Cardiac muscle cell (in vitro differentiated cells and primary cell): ENCODE data around the gene SUMO1. TPM values are rescaled to one million over a fixed set of nuclear protein-coding genes. Genes with fewer than 3 reads are reported as not detected.

ENCODE experiments used
- DNase-seq, 2 donors: peaks; one replicate each; pipeline versions ENCODE4 v3.0.0 to v3.0.0-alpha.2; 2010 to 2017; ENCODE audit warnings: low read depth in 1 of 2, low spot score in 1 of 2
- H3K27ac ChIP-seq: fragments of 200-600 bp; sonication (generic); 2 replicates; pipeline ENCODE4 v1.5.1; 2016
- H3K27me3 ChIP-seq: fragments of 200-600 bp; sonication (generic); 2 replicates; pipeline ENCODE4 v1.6.0; 2016; ENCODE audit warnings: control low read depth
- H3K36me3 ChIP-seq: fragments of 200-600 bp; sonication (generic); 2 replicates; pipeline ENCODE4 v1.5.1; 2016; ENCODE audit warnings: control low read depth
- H3K4me1 ChIP-seq: fragments of 200-600 bp; sonication (generic); 2 replicates; pipeline ENCODE4 v1.8.1; 2017; ENCODE audit warnings: low read depth, mild to moderate bottlenecking, mixed run types
- H3K4me3 ChIP-seq: fragments of 200-600 bp; sonication (generic); 2 replicates; pipeline ENCODE4 v1.5.1; 2016; ENCODE audit warnings: mild to moderate bottlenecking
- H3K9me3 ChIP-seq: fragments of 200-600 bp; sonication (generic); 2 replicates; pipeline ENCODE4 v1.5.1; 2017; ENCODE audit warnings: low read depth, mild to moderate bottlenecking, control low read depth
- CTCF ChIP-seq: IDR thresholded peaks from 2 replicates; pipeline ENCODE4 v1.5.1; 2012; ENCODE audit warnings: low read depth, mild to moderate bottlenecking, low read length
- polyA plus RNA-seq: library from polyadenylated mRNA; unstranded; fragments of >200 nt; fragmentation: Nextera tagmentation; extraction: Ambion mirVana; gene quantifications from 2 replicates; pipeline ENCODE4 v1.2.1, GENCODE V29; 2016
- total RNA-seq: library from RNA; depleted of rRNA; stranded (reverse); fragments of >200 nt; gene quantifications from 2 replicates; pipeline ENCODE4 v1.2.3, GENCODE V29; 2016

SUMO1 gene
- total and polyA plus RNA-seq, 2 experiments from 2014 or later, result 80.9 to 217 TPM

DNA sequence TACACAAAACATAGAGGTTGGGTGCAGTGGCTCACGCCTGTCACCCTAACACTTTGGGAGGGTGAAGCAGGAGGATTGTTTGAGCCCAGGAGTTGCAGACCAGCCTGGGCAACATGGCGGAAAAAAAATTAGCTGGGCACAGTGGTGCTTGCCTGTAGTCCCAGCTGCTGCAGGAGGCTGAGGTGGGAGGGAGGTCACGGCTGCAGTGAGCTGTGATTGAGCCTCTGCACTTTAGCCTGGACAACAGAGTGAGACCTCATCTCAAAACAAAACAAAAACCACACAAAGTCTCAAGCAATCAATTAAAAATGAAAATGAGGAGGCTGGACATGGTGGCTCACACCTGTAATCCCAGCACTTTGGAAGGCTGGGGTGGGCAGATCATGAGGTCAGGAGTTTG is 32.1 kb upstream of the SUMO1 start:
- no peak overlapping the region for H3K4me3 ChIP-seq
- peak overlapping the region; percentile 20 for H3K27ac ChIP-seq
- H3K27me3 ChIP-seq, result no peaks in the 10 kb centered on the region
- no peak for TF ChIP-seq CTCF
- H3K9me3 ChIP-seq, result no peaks in the 10 kb centered on the region
- peaks cover 9% of the 10 kb centered on the region for H3K36me3 ChIP-seq
- DNase-seq, result no peak
- peaks cover 5% of the 10 kb centered on the region for H3K4me1 ChIP-seq

DNA sequence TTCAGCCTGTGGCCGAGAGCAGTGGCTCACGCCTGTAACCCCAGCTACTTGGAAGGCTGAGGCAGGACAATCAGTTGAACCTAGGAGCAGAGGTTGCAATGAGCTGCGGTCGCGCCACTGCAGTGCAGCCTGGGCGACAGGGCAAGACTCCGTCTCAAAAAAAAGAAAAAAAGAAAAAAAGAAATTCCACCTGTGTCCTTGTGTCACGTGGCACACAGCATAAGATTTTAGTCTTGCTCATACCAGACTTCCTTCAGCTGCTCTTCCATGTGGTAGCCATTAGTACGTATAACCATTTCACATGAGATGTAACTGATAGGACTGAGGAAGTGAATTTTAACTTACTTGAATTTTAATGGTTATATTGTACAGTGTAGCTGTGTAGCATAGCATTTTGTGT is 31.2 kb upstream of the SUMO1 start:
- TF ChIP-seq CTCF, result no peak
- Histone ChIP-seq H3K9me3 (no peaks in the 10 kb centered on the region), H3K27me3 (no peaks in the 10 kb centered on the region), H3K36me3 (peaks cover 3% of the 10 kb centered on the region), H3K27ac (peak overlapping the region; percentile 20), H3K4me3 (no peak overlapping the region), H3K4me1 (peaks cover 5% of the 10 kb centered on the region)
- DNase-seq, result no peak

DNA sequence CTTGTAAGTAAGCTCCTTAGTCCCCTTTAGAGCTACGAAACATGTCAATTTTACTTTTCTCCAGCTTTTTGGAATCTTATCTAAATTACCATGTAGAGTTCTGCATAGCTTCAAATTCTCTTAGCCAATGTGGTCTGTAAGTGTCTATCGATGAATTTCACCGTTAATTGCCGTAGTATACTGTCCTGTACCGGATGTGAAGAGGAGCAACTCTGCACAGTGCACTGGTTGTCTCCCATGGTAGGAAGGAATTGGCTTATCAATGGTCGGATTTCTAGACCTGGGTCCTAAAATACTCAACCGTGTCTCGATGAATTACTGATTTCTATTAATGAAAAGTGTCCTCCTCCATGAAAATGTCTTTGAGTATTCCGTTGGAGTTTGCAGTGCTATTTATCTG is 29.1 kb upstream of the SUMO1 start:
- Histone ChIP-seq H3K27ac (no peak overlapping the region), H3K4me1 (peaks cover 5% of the 10 kb centered on the region), H3K4me3 (peak overlapping the region; percentile 83), H3K36me3 (peaks cover 2% of the 10 kb centered on the region), H3K9me3 (no peaks in the 10 kb centered on the region), H3K27me3 (no peaks in the 10 kb centered on the region)
- TF ChIP-seq CTCF, result no peak
- DNase-seq, result no peak

GRCh38 chr2:202265467-202266277 is 27.3 kb upstream of the SUMO1 start, which contains the start of gene NOP58:
NOP58 (plus strand) TSS chr2:202265763; CDS start chr2:202265942, 179 bp downstream.
- no peak for TF ChIP-seq CTCF
- H3K27me3 ChIP-seq, result no peaks in the 10 kb centered on the region
- peak; percentile 96 to 97 for DNase-seq
- peak within 1 kb of the TSS; percentile 83 for H3K4me3 ChIP-seq
- H3K36me3 ChIP-seq, result no peaks in the 10 kb centered on the region
- peak within 1 kb of the TSS; percentile 98 for H3K27ac ChIP-seq
- no peaks in the 10 kb centered on the region for H3K9me3 ChIP-seq
- H3K4me1 ChIP-seq, result peaks cover 5% of the 10 kb centered on the region

GRCh38 chr2:202261531-202261930 is 23.1 kb upstream of the SUMO1 start:
- H3K27me3 ChIP-seq, result no peaks in the 10 kb centered on the region
- H3K9me3 ChIP-seq, result no peaks in the 10 kb centered on the region
- H3K4me3 ChIP-seq, result no peak overlapping the region
- H3K4me1 ChIP-seq, result no peaks in the 10 kb centered on the region
- no peak for DNase-seq
- H3K27ac ChIP-seq, result no peak overlapping the region
- no peaks in the 10 kb centered on the region for H3K36me3 ChIP-seq
- TF ChIP-seq CTCF, result no peak
